HG03558 (cell line): ENCODE measurements around the gene RNF146.
"Not testable (repeated sequence)": the region's sequence is repeated elsewhere in the genome, so short reads cannot be mapped to it uniquely, and the experiment has no call there.

Experiments
- ATAC-seq: cut with Tn5 transposase; IDR thresholded peaks from one replicate; pipeline ENCODE4 v1.9.1; 2021; ENCODE audit warnings: moderate number of reproducible peaks; ENCODE audit not compliant: unreplicated experiment; ENCODE audit errors: extremely low read depth

Gene RNF146

GRCh38 chr6:127279815-127280214 lies 13.2 kb downstream of the RNF146 start:
- ATAC-seq, result no peak

GRCh38 chr6:127282184-127282583 lies 15.5 kb downstream of the RNF146 start:
- ATAC-seq, result no peak

- ATAC-seq, result no peak
These were observed 22.0 kb downstream of the RNF146 start for GRCh38 chr6:127288705-127289104.

GRCh38 chr6:127289934-127290333 lies 23.3 kb downstream of the RNF146 start:
- no peak for ATAC-seq

GRCh38 chr6:127290391-127291265 lies 24.0 kb downstream of the RNF146 start:
- ATAC-seq, result no peak

- peak; percentile 78 for ATAC-seq
These were observed 24.8 kb downstream of the RNF146 start for GRCh38 chr6:127291495-127291894.

- no peak for ATAC-seq
These were observed 30.9 kb downstream of the RNF146 start for GRCh38 chr6:127297502-127298070.

- no peak for ATAC-seq
These were observed 31.8 kb downstream of the RNF146 start for GRCh38 chr6:127298475-127298874.

GRCh38 chr6:127299522-127300240 lies 33.0 kb downstream of the RNF146 start:
- ATAC-seq, result no peak

GRCh38 chr6:127300411-127300810 lies 33.7 kb downstream of the RNF146 start:
- ATAC-seq, result no peak

- ATAC-seq, result no peak
These were observed 34.6 kb downstream of the RNF146 start for GRCh38 chr6:127301199-127301700.

- ATAC-seq, result peak; percentile 56
These were observed 36.3 kb downstream of the RNF146 start for GRCh38 chr6:127302728-127303660.

- ATAC-seq, result no peak
These were observed 37.3 kb downstream of the RNF146 start for GRCh38 chr6:127303917-127304316.

GRCh38 chr6:127305741-127306140 lies 39.1 kb downstream of the RNF146 start:
- ATAC-seq, result no peak

GRCh38 chr6:127317388-127318128 lies 50.9 kb downstream of the RNF146 start:
- ATAC-seq, result no peak

GRCh38 chr6:127319686-127320085 lies 53.0 kb downstream of the RNF146 start:
- ATAC-seq, result no peak

- ATAC-seq, result no peak
These were observed 61.5 kb downstream of the RNF146 start for GRCh38 chr6:127328043-127328609.

- not testable (repeated sequence) for ATAC-seq
These were observed 64.6 kb downstream of the RNF146 start for GRCh38 chr6:127331256-127331655.
